HG02973 (cell line): Measurements from ENCODE around the gene CST4.
"Not testable (repeated sequence)": the region's sequence is repeated elsewhere in the genome, so short reads cannot be mapped to it uniquely, and the experiment has no call there.

ENCODE experiments used
- ATAC-seq: cut with Tn5 transposase; IDR thresholded peaks from one replicate; pipeline ENCODE4 v1.9.1; 2021; ENCODE audit warnings: moderate library complexity; ENCODE audit not compliant: unreplicated experiment

The CST4 gene

DNA sequence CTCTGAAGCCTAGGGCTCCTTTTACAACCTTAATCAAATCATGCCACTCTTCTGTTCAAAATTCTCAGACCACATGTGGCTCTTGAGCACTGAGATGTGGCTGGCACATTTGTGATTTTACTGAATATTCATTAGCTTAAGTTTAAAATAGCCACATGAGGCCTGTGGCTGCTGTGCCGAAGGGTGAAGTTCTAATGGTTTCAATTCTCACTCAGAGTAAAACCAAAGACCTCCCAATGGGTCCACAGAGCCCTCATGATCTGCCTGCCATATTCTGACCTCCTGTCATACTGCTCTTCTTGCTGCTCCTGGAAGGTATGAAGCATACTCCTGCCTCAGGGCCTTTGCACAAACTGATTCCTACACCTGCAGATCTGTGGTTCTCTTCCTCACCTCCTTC, 43.3 kb downstream of the CST4 start:
- no peak for ATAC-seq

DNA sequence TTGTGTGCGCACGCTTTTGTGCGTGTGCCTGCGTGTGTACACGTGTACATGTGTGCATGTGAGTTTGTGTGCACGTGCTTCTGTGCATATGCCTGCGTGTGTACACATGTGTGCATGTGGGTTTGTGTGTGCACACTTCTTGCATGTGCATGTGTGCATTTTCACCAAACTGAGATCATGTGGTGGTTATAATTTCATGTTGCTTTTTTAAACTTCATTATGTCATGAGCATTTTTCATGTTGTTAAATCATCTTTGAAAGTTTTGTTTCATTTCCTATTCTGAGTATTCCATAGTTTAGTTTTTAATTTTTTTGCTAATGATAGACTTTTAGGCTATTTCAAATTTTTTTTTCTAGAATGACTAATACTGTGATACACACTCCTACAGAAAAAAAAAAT, 44.7 kb downstream of the CST4 start:
- no peak for ATAC-seq

DNA sequence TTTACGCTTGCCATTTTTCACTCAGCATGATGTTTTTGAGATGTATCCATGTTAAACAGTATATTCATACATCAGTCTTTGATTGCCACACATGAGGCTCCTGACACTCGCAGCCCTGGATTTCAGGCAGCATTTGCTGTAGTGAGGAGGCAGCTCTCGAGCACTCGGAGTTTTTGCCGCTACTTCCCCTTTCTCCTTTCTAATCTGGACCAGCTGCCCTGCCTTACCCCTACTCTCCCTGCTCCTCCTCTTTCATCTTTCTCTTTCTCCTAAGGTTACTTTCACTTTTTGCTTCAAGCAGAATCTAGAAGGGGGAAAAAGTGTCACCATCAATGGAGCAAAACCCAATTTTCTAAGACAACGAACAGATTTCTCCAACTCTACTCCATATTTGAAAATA, 45.2 kb downstream of the CST4 start:
- no peak for ATAC-seq

DNA sequence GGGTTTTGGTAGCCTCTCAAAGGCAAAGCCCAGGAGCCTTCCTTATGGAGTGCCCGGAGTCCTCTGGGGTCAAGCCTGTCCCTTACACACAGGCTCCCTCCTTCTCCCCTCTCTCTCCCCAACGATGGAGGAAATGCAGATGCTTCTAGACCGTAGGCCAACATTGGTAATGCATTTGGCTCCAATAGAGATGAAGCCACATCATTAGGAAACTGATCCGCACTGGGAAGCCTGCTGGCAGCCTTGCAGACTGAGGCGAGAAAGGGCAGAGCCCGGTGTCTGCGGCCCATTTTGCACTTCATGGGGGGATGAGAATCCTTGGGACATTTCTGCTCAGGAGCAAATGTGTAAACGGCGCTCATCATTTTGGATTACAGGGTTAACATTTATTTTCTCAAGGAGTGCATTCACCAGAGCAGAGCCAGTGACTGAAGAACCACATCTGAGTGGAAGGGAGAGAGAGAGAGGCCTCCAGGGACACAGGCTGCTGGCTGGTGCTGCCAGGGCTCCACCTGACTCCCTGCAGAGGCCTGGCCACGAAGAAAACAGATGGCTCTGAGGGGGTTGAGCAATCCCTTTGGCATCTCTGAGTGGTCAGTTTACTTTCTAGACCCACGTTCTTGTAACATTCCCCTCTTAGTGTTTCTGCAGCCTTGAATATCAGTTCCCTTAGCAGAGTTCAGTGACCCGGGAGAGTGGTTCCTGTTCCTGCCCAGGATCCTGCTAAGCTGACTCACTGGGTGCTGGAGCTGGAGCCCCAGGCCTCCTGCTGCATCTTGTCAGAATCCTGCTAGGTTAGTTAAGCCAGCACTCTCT, 46.7 kb downstream of the CST4 start:
- no peak for ATAC-seq

DNA sequence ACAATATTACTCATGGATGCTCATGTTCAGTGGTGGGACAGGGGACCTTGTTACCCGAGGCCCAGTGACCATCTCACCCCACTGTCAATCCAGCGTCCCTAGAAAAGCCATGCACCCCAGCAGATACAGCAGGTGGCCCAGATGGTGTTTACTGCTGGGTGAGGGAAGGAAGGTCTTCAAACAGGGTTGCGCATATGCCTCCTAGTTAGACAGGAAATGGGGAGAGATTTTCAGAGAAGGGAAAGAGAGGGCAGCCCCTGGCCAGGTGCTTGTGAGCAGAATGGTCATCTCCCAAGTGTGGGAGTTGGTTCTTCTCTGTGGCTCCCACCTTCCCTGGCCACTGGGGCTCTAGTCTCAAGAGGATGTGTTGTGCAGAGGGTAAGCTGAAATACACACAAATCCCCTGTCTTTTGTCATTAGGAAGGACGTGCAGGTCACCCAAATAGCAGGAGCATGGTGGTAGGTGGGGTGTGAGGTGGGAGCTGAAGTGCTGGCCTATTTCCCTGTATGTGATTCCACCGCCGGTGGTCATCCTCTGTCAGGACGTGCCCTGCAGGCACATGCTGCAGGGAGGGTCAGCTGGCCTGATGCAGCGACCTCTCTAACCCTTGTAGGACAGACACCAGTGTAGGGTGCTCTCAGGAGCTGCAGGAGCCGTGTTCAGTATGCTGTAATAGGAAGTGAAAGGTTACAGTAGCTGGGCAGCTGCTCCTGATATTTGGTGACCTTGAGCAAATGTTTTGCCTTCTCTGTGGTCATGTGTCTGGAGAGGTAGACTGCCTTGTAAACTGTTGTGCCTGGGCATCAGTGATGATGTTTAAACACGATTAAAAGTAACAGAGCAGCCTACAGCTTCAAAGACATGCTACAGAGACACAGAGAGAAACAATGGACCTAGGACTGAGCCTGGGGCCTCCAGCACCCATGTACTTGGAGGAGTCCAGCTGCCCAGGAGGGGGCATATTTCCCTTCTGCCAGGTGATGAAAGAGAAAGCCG, 47.9 kb downstream of the CST4 start:
- no peak for ATAC-seq

DNA sequence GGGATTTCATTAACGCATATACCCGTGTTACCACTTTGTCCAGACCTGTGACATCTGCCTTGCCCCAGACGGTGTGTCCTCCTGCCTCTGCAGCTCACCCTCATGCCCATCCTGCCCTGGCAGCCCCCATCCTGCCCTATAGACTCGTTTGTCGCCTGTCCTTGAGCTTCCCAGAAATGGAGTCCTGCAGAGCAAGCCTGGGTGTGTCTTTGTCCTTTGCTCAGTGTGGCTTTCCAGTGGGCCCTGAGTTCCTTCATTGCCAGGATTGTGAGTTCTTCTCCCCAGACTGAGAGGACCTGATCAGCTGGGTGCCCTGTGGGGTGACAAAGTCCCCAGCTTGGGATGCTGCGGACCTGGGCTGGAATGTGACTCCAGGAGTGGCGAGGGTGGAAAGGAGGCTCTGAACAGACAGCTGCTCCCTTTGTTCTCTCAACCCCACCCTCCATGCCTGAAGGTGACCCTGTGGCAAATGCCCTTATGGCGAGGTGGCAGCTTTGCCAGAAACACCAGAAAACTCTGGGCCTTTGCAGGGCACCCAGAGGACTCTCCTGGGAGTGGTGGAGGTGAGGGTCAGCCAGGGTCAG, 48.7 kb downstream of the CST4 start:
- ATAC-seq = no peak

DNA sequence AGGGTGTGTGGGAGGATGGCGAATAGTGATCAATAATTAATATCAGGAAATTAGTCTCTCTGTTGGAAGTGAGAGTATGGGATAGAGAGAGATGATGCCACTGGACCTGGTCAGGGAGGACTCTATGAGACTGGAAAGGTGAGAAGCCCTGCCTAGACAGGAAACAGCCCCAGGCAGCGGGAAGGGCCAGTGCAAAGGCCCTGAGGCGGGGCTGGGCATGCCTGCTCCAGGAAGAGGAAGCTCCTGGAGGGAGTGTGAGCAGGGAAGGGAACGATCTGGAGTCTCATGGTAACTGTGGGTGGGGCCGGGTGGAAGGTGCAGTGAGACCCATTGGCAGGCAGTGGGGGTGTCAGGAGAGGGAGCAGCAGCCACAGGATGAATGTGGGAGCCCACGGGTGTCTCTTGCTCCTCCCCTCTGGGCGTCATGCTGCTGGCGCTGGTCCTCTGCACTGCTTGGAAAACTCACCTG, 49.3 kb downstream of the CST4 start:
- no peak for ATAC-seq

DNA sequence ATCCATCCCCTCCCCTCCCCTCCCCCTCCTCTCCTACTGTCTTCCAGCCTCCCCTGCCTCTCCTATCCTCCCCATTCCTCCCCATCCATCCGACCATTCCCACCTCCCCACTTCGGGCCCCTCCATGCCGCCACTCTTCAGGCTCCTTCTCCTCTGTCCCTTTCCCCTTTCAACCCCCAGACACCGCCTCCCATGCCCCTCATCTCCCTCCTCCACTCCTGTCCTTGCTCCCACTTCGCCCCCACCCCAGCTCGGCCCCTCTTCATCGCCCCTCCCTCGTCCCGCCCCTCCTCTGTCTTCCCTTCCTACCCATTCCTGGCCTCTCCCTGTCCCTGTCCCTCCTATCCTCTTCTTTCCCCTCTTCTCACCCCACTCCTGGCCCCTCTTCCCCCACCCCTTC, 50.5 kb downstream of the CST4 start:
- ATAC-seq = no peak

DNA sequence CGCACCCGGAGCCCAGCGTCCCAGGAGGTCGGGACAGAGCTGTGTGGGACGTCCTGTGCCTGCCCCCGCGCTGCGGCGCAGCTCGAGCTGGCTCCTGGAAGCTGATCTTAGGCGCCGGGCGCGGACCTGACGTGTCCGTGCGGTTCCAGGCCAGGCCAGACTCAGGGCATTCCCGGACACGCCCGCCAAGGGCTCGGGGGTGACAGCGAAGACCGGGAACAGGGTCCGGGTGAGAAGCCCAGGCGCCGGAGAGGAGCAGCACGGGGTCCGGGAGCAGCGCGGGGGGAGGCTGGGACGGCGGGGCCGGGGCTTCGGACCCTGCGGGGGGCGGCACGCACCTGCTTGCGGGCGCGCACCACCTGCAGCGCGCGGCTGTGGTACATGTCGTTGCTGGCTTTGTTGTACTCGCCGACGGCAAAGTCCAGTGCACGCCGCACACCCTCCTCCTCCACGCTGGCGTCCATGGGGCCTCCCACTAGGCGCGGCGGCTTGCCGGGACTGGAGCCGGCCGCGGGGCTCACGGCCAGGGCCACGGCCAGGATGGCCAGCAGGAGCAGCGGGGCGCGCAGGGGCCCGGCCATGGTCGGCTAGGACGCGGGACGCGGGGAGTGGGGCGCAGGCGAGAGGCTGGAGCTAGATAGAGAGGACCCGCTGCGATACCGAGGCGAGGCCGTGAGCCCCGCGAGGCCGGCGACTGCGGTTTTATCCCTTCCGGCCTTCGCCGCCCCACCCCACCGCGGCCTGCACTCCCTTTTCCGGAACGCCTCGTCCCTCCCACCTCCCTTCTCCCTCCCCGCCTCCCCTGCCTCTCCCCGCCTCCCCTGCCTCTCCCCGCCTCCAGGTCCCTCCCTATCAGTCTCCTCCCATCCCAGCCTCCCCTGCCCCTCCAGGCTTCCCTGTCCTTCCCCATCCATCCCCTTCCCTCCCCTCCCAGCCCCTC, 51.3 kb downstream of the CST4 start, which contains the start of gene CST3:
Gene CST3 (minus strand): TSS at position 674 of the 940 bp plus-strand sequence. CDS start 93 bp downstream, at position 581.
- ATAC-seq = peak; percentile 42

DNA sequence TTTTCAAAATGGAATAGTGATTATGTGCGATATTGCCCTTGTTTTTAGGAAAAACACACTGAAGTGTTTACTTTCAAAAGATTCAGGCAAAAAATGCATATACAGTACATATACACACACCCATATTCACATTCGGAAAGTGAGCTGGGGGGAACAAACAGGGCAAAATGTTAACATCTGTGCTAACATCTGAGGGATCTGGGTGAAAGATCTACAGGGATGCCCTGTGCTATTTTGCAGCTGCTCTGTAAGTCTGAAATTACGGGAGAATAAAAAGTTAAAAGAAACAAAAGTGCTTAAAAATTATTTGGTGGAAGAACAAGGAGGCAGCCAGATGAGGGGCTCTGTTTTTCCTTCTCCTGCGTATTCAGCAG, 51.9 kb downstream of the CST4 start:
- no peak for ATAC-seq

DNA sequence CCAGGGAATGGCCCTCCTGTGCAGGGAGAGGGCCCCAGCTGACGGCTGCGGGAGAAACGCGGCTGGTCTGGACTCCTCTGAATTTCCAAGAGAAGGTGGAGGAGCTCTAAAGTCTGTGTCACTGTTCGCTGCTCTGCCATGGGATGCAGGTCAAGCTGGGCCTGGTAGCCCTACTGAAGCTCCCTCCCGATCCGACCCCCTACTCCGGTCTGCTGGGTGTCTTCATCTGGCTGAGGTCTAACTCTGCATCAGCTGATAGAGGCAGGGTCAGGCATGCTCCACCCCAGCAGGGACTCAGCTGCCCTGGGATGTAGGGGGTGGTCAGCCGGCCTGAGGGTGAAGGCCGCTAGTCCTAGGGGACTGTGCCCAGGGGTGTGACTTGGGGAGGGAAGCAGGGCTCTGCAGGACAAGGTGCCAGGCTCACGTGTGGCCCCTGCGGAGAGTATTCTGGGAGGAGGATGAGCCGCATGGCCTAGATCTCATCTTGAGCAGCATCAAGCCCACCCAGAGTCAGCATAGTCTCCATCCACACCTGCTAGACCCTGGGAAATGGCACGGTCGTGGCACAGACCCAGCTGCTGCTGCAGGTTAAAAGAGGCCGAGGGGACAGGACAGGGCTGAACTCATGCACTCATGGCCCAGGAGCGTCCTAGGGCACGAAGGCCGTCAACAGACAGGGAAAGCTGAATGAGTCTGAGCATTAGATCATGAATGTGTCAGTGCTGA, 52.5 kb downstream of the CST4 start:
- ATAC-seq = no peak

DNA sequence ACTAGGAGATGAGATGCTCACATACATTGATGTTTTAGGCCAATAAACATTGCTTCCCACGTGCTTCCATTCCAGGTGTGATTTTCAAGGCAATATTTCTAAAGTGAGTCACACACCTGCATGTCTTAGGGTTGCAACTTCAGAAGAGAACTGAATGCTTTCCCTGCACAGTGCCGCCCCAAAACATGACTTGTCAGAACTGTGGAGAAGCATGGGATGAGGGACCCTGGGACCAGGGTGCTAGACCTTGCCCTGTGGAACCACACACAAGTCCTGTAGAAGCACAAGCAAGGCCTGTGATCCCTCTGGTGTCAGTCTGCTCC, 53.1 kb downstream of the CST4 start:
- ATAC-seq = not testable (repeated sequence)
